HG03439 (cell line): ENCODE data around the gene TYW1B.
"Not testable (repeated sequence)": the region's sequence is repeated elsewhere in the genome, so short reads cannot be mapped to it uniquely, and the experiment has no call there.

ENCODE experiments used
- ATAC-seq: cut with Tn5 transposase; IDR thresholded peaks from one replicate; pipeline ENCODE4 v1.9.1; 2021; ENCODE audit warnings: mild to moderate bottlenecking, moderate library complexity; ENCODE audit not compliant: unreplicated experiment

TYW1B gene

GRCh38 chr7:72760602-72761001, 67.4 kb downstream of the TYW1B start:
- no peak for ATAC-seq

GRCh38 chr7:72754312-72754711, 73.7 kb downstream of the TYW1B start:
- ATAC-seq: no peak

GRCh38 chr7:72753781-72754180, 74.2 kb downstream of the TYW1B start:
- no peak for ATAC-seq

GRCh38 chr7:72753229-72753628, 74.8 kb downstream of the TYW1B start:
- ATAC-seq: not testable (repeated sequence)

GRCh38 chr7:72751978-72752377, 76.0 kb downstream of the TYW1B start:
- ATAC-seq: no peak

GRCh38 chr7:72751378-72751777, 76.6 kb downstream of the TYW1B start:
- no peak for ATAC-seq

GRCh38 chr7:72748649-72749048, 79.4 kb downstream of the TYW1B start:
- ATAC-seq: not testable (repeated sequence)

GRCh38 chr7:72744244-72744926, 83.6 kb downstream of the TYW1B start:
- ATAC-seq: not testable (repeated sequence)

GRCh38 chr7:72743801-72744200, 84.2 kb downstream of the TYW1B start:
- ATAC-seq: not testable (repeated sequence)

- ATAC-seq: not testable (repeated sequence)
These were observed 88.3 kb downstream of the TYW1B start for GRCh38 chr7:72739716-72740115.

GRCh38 chr7:72735855-72736254, 92.1 kb downstream of the TYW1B start:
- ATAC-seq: not testable (repeated sequence)

GRCh38 chr7:72730815-72731214, 97.2 kb downstream of the TYW1B start:
- ATAC-seq: not testable (repeated sequence)

- not testable (repeated sequence) for ATAC-seq
These were observed 97.6 kb downstream of the TYW1B start for GRCh38 chr7:72730384-72730783.

- not testable (repeated sequence) for ATAC-seq
These were observed 98.9 kb downstream of the TYW1B start for GRCh38 chr7:72729130-72729529.

GRCh38 chr7:72722694-72723093, 105.3 kb downstream of the TYW1B start:
- not testable (repeated sequence) for ATAC-seq

GRCh38 chr7:72720890-72721289, 107.1 kb downstream of the TYW1B start:
- ATAC-seq: not testable (repeated sequence)

GRCh38 chr7:72717252-72717774, 110.7 kb downstream of the TYW1B start:
- ATAC-seq: not testable (repeated sequence)

GRCh38 chr7:72711927-72712326, 116.1 kb downstream of the TYW1B start:
- not testable (repeated sequence) for ATAC-seq

- ATAC-seq: no peak
These were observed 117.0 kb downstream of the TYW1B start for GRCh38 chr7:72710983-72711382.

GRCh38 chr7:72709909-72710308, 118.1 kb downstream of the TYW1B start:
- no peak for ATAC-seq

GRCh38 chr7:72708371-72709050, 119.5 kb downstream of the TYW1B start:
- not testable (repeated sequence) for ATAC-seq

- ATAC-seq: no peak
These were observed 121.5 kb downstream of the TYW1B start for GRCh38 chr7:72706521-72706920.
